Measurements from ENCODE around the gene TSPAN32.

DNA sequence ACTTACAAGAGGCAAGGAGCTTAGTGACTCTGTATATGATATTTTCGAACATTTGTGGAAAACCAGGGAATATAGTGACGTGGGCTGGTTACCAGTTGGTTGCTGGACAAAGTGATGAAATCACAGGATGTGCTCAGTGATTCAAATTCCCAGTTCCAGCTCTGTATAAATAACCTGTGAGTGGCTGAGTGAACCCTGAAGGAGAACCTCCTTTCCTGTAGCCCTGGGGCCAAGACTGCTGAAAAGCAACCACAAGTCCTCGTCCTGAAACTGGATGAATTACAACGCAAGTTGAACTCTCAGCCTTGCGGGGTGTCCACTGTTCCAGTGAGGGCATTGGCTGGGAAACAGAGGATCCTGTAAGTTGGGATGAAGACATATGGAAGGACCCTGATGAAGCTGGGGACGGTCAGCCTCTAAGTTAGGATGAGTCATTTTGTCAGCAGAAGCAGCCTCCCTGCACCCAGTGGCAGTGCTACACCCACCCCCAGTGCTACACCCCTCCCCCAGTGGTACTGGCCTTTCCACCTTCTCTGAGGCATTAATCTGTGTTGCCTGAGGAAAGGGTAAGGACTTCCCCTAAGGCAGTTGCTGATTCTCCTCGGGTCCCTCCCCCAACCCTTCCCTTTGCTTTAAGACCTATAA, 53.3 kb downstream of the TSPAN32 start:
- TF ChIP-seq CEBPB (IDR thresholded peaks at IDR 0.05) (no peak), EP300 (IDR thresholded peaks at IDR 0.05; ENCODE audit: borderline replicate concordance) (no peak), EGR1 (IDR thresholded peaks at IDR 0.05) (no peak), YY1 (IDR thresholded peaks at IDR 0.05; ENCODE audit: low read depth) (no peak), REST (IDR thresholded peaks at IDR 0.05; ENCODE audit: low read depth) (no peak), CREB1 (IDR thresholded peaks at IDR 0.05; ENCODE audit: low read depth) (no peak), RAD21 (IDR thresholded peaks at IDR 0.05; ENCODE audit: low read depth) (no peak), FOXM1 (IDR thresholded peaks at IDR 0.05; ENCODE audit: borderline replicate concordance, low read depth) (no peak), TEAD4 (IDR thresholded peaks at IDR 0.05) (no peak), TAF1 (IDR thresholded peaks at IDR 0.05; ENCODE audit: low read depth) (no peak), TCF12 (IDR thresholded peaks at IDR 0.05; ENCODE audit: low read depth) (no peak)
- TF ChIP-seq, protein P1, sequence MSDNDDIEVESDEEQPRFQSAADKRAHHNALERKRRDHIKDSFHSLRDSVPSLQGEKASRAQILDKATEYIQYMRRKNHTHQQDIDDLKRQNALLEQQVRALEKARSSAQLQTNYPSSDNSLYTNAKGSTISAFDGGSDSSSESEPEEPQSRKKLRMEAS (IDR thresholded peaks at IDR 0.05), result no peak
- TF ChIP-seq, protein P2, sequence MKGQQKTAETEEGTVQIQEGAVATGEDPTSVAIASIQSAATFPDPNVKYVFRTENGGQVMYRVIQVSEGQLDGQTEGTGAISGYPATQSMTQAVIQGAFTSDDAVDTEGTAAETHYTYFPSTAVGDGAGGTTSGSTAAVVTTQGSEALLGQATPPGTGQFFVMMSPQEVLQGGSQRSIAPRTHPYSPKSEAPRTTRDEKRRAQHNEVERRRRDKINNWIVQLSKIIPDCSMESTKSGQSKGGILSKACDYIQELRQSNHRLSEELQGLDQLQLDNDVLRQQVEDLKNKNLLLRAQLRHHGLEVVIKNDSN (IDR thresholded peaks at IDR 0.05), result no peak

All from Ishikawa (cell line).